OCI-M2 (cell line): ENCODE results near the gene SEC22C.

Experiments used
- DNase-seq: peaks from one replicate; lab custom pipeline; 2025; ENCODE audit not compliant: unreplicated experiment; lab: John Stamatoyannopoulos, UW

SEC22C gene

DNA sequence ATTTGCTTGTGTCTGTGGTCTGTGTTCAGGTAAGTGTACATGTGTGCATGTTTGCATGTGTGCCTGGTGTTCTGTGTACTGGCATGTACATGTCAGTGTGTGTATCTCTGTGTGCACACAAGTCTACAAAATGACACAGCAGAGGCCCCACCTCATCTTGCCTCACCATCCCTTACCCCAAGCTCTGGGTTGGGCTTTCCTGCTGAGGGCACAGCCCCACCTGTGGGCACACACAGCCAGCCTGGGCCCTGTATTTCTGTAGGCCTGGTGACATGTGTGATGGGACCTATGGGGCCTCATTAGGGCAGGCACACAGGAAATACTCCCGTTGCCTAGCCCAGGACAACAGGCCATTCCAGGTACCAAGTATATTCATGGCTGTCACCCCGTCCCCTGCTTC is 65.8 kb downstream of the SEC22C start:
- DNase-seq: no peak

GRCh38 chr3:42515391-42515916 is 66.3 kb downstream of the SEC22C start:
- no peak for DNase-seq

DNA sequence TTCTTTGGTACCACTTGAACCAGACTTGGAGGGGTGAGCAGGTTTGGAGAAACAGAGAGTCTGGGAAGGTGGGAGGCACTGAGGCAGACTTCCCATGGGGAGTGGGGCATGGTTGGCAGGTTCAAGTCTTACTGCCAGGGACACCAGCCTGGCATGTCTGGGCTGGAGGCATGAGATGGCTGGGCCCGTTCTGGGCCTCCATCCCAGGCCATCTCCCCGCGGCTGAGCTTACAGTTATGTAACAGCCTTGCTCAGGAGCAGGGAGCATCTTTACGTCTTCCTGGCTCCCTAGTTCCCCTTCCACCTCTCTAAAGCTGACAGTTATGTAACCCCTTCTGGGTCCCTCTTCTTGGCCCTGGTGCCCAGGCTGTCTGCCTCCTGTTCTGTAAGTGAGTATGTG is 66.9 kb downstream of the SEC22C start:
- no peak for DNase-seq

- DNase-seq: no peak
These were observed 68.2 kb downstream of the SEC22C start for GRCh38 chr3:42513521-42513920.

GRCh38 chr3:42513121-42513520 is 68.6 kb downstream of the SEC22C start:
- DNase-seq: no peak

GRCh38 chr3:42511736-42512135 is 70.0 kb downstream of the SEC22C start:
- DNase-seq: no peak

GRCh38 chr3:42511201-42511600 is 70.6 kb downstream of the SEC22C start:
- DNase-seq: no peak

- DNase-seq: no peak
These were observed 71.4 kb downstream of the SEC22C start for GRCh38 chr3:42510325-42510724.

DNA sequence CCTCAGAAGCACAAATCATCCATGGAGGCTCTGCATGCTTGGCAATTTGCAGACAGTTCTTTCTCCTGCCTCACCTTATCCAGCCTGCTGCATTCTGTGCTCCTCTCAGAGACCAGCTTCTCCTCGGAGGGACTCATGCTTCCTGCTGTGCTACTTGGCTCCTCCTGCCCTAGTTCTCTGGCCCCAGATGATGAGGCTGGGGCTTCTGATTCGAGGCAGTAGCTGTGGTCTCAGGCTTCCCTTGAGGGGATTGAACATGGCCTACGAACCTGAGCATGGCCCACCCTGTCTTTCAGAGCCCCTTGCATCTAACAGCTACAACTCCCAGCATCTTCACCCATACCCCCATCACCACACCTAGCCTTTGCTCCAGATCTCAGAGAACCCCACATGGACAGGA is 72.7 kb downstream of the SEC22C start:
- no peak for DNase-seq

DNA sequence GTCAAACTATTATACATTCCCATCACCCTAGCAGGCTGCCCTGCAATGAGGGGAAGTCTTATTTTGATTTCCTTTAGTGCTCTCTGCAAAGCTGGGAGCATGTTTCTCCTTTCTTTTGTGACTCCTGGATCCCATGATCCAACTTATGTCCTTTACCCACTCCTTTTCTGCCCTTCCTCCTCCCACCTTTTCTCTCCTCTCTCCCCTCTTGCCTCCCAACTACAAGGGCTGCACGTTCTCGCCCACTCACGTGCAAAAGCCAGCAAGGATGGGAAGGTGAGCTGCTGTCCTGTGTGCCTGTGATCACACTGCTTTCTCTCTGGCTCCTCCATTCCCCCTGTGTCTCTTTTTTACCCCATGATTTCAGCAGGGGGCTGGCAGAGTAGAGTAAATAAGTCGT is 73.2 kb downstream of the SEC22C start:
- no peak for DNase-seq

DNA sequence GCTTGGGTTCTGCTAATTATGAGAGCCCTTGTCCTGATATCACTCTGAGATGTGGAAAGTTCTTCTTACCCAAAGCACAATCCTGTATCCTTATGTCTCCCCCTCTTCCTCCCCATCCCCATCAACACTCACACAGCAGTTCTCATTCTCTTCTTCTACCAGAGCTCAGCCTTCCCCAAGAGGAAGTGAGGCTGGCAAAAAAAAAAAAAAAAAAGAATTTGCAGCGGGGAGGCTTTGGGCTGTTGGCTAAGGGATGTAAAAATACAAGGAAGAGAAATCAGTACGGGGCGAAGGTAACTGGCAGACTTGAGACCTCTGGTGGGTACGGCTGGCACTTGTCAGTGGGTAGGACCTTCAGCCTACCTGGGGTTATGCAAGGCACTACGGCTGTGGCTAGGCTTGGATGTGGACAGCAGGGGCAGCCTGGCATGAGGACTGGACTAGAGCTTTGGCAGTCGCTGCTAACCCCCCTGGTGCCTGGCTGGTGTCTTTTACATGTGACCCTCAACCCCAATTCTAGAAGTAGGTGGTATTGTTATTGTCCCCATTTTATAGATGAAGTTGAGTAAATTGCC is 73.9 kb downstream of the SEC22C start:
- DNase-seq: no peak

GRCh38 chr3:42507252-42507651 is 74.5 kb downstream of the SEC22C start:
- DNase-seq: no peak

- no peak for DNase-seq
These were observed 75.8 kb downstream of the SEC22C start for GRCh38 chr3:42505849-42506410.

- DNase-seq: no peak
These were observed 76.5 kb downstream of the SEC22C start for GRCh38 chr3:42505128-42505848.

- no peak for DNase-seq
These were observed 77.2 kb downstream of the SEC22C start for GRCh38 chr3:42504334-42505127.

DNA sequence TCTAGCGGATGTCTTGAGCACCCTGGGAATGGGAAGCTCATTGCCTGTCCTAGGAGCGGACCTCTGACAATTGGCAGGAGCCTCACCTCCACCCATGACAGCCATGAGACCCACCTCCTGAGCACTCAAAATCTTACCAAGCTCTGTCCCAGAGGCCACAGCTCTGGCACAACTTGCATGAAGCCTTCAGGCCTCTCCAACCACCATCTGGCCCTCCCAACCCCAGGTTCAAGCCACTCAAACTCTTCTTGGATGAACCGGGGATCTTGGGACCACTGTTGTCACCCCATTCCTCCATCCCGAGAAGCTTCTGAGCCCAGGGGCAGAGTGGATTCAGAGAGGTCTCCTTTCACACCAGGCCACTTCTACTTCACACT is 77.8 kb downstream of the SEC22C start:
- DNase-seq: no peak

DNA sequence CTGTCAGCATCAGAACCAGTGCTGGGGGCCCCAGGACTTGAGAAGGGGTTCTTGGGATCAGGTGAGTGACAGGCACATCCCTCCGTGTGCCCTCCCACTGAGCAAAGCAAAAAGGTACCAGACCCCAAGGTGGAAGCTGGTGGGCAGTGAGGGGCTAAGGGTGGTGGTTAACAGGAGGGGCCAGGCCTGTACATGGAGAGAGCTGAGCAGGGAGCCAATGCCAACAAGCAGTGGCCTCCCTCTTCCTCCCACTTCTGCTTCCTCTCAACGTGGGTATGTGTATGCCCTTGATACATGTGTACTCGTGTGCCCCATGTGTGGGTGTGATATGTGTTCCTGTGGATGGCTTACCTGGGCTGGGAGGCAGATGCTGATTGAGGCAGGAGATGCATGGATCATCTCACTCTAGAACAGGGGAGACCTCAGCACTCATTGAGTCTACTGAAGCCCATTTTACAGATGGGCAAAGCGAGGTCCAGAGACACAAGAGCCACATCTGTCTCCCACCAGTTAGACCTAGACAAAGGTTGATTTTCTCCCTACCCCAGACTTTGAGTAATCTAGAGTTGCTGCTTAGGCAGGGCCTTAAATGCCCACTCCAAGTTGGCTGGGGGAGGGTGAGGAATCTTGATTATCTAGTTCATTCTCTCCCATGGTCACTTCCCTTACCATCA is 78.4 kb downstream of the SEC22C start:
- DNase-seq: no peak

DNA sequence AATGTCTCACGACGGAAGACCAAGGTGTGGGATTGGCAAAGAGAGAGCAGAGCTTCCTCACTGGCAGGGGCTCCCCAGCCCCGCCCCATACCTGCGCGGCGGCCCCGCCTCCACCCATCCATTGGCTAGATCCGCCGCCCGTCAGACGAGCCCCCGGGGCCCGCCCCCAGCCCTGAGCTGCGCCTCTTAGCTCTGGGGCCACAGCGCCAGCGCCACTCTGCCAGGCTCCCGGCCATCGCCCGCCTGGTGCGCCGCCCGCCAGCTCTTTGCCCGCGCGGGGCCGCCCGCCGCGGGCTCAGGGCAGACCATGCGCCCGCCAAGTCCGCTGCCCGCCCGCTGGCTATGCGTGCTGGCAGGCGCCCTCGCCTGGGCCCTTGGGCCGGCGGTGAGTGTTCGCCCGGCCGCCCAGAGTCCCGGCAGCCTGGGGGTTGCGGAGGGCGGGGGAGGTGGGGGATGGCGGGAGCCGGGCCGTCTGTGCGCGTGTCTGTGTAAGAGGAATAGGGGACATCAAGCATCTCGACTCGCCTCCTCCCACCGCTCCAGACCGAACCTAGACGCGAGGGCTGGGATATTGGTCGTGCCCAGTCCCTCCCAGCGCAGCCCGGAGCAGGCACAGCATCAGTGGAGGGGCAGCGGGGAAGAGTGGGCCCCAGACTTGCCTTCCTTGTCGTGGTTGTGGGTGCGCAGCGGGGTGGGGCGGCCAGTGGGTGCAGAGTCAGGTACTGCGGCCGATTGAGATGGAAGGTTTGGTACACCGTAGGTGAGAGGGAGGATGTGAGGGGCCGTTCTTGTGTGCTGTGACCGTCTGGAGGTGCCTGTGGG is 79.1 kb downstream of the SEC22C start, which contains the start of gene VIPR1:
TSS of gene VIPR1 (plus strand) at position 215 of the 822 bp plus-strand sequence. CDS start at position 308, 93 bp downstream.
- no peak for DNase-seq

DNA sequence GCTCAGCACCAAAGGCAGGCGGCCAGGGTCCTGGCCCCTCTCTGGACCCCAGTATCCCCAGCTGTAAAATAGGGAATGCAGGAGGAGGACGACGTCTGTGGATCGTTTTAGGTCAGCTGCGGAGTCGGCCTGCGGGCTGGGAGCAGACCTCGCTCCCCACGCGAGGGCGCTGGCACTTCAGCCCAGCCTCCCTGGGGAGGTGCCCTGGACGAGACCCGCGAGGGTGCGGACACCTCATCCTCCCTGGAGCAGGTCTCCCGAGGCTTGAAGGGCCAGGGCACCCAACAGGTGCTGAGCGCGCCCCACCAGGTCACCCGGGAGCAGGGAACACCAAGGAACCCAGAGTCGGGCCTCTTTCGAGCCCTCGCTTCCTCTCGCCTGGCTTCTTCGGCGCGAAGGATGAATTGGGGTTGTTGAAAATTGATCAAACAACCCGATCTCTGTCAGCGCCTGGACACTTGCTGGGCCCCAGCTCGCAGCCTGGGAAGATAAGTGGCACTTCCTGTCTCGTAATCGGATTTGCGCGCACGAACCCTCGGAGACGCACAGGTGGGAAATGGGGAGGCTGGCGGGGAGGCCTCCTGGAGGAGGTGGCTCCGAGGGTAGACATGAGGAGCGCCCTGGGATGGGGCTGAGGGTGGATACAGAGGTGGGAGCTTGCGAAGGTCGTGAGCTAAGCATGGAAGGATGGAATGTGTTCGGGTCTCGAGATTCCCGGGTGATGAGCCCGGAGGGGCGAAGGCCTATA is 79.9 kb downstream of the SEC22C start:
- DNase-seq: no peak

- DNase-seq: no peak
These were observed 80.5 kb downstream of the SEC22C start for GRCh38 chr3:42501321-42501680.
